Colon (tissue), 2 donors: ENCODE data around the gene IGF2.

Experiments
- FAIRE-seq: peaks from 2 replicates; lab custom pipeline; 2012; peaks lifted over from hg19 to GRCh38; lab: Jason Lieb, UNC
- donor health status: control.
- donor health status: control.

The IGF2 gene

GRCh38 chr11:2103668-2104523 is 35.3 kb downstream of the IGF2 start:
- FAIRE-seq, result no peak

DNA sequence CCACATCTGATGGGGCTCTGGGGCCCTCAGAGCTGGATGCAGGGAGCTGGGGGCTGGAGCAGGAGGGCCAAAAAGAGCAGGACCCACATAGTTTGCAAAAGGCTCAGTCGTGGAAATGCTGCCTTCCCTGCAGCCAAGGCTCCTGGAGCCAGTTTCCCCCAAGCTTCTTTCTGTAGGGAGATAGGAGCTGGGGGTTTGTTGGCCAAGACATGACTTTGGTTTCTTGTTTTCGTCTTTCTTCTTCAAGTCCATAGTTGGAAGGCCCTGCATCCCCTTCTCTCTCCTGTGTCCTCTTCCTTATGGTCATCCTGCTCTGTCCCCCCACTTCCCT is 36.3 kb downstream of the IGF2 start:
- FAIRE-seq, result no peak

DNA sequence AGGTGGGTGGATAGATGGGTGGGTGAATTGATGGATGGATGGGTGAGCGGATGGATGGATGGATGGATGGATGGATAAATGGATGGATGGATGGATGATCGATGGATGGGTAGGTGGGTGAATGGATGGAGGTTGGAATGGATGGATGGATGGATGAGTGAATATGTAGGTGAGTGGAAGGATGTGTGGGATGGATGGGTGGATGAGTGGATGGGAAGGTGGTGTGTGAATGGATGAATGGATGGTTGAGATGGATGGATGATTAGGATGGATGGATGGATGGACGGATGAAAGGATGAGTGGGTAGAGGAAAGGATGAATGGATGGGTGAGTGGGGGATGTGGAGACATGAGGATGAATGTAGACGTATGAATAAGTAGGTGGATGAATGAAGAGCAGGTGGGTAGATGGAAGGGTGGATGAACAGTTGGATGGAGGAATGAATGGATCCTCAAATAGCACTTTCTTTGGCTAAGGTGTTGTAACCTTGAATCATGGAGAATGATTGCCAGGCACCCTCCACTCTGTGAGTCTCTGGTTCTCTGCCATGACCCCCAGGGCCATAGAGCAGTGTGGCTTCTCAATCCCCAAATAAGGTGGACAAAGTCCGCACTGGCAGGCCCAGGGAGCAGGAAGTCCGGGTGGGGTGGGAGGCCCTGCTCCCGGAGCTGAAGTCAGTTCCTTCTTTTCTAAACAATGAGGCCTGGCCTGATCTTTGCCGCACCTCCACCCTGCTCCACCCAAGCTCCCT is 36.9 kb downstream of the IGF2 start:
- no peak for FAIRE-seq

DNA sequence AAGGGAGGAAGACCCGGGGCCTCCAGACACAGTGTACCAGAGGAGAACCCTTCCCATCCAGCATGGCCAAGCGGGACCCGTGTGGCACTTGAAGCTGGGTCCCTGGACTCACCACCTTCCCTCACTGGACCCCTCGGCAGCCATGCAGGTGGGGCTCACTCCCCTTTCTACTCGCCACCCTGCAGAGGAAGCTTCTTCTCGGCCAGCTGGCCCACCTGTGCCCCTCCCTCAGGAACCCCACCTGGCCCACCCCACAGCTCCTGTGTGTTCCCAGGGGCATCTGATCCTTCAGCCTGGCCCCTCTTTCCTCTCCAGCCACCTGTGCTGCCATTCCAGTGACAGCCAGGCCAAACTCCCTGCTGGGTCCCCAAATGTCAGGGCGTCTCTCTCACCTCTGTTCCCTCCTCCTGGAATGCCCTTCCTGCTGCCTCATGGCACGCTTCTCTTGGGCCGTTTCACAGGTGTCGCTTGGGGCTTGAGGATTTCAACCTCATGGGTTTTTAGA is 38.0 kb downstream of the IGF2 start:
- FAIRE-seq, result no peak

DNA sequence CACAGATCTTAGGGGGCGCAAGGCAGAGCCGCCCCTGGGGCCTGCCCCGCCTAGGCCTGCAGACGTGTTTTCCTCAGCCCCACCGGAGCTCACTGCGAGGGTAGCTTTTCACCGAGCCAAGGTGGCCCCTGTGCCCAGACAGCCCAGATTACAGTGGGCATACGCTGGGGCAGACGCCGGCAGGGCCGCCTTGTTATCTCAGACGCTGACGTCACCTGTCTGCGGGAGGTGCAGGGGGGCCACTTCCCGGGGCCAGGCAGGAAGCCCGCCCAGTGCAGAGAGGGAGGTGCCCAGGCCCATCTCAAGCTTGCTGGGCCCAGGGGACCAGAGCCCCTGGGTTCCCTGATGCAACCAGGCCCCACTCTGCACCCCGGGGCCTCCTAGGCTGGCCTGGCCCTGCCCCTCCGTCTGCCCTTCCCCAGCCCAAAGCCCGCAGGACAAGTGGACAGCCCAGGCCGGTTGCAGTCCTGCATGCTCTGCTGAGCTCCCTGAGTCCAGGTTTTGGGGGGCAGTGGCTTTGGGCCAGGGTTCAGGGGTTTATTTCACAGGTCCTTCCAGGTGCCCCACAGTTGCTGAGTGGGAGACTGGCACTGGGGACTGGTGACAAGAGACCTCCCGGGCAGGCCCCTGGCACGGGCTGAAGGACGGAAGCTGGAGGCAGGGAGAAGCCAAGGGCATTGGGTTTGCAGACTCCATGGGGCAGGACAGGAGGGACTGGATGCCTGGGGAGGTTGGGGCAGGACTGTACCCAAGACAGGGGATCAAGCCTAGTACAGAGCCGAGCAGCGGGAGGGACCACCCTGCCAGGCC is 38.6 kb downstream of the IGF2 start:
- FAIRE-seq, result no peak

- no peak for FAIRE-seq
Observed at GRCh38 chr11:2099516-2100349, 39.5 kb downstream of the IGF2 start.

DNA sequence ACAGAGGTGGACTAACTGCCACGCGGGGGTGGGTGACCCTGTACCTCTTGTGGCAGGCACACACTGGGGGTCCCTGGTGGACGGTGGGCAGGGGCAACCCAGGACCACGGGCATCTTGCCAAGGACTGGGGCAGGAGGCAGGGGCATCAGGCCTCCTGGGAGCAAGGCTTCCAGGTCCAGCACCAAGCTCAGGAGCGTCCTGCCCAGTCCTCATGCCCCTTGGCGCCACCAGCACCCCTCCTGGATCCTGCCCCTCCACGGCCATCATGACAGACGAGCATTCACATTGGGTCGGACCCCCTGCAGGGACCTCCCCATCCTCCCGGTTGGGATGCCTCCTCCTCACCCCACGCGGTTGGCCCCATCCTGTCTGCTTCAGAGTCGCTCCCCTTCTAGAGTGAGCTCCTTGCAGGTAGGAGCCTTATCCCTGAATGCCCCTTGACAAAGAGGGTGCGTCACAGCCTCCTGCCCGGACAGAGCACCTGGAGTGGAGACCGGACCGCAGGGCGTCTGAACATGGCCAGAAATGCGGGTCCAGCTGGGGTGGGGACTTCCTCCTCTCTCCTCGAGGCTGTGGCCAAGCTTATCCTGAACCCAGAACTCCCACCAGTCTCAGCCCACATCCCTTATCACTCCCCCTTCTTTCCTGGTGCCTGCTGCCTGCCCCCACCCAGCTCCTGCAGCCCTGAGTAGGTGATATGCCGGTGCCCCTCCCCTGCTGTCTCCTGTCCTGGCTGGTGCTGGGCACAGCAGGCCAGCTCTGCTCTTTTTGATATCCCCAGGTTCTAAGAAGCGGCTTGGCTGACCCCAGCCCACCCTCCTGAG is 40.3 kb downstream of the IGF2 start:
- no peak for FAIRE-seq

- FAIRE-seq, result no peak
Observed at GRCh38 chr11:2097998-2098690, 41.0 kb downstream of the IGF2 start.

- FAIRE-seq, result no peak
Observed at GRCh38 chr11:2097356-2097997, 41.7 kb downstream of the IGF2 start.

GRCh38 chr11:2096919-2097301 is 42.3 kb downstream of the IGF2 start:
- FAIRE-seq, result no peak

DNA sequence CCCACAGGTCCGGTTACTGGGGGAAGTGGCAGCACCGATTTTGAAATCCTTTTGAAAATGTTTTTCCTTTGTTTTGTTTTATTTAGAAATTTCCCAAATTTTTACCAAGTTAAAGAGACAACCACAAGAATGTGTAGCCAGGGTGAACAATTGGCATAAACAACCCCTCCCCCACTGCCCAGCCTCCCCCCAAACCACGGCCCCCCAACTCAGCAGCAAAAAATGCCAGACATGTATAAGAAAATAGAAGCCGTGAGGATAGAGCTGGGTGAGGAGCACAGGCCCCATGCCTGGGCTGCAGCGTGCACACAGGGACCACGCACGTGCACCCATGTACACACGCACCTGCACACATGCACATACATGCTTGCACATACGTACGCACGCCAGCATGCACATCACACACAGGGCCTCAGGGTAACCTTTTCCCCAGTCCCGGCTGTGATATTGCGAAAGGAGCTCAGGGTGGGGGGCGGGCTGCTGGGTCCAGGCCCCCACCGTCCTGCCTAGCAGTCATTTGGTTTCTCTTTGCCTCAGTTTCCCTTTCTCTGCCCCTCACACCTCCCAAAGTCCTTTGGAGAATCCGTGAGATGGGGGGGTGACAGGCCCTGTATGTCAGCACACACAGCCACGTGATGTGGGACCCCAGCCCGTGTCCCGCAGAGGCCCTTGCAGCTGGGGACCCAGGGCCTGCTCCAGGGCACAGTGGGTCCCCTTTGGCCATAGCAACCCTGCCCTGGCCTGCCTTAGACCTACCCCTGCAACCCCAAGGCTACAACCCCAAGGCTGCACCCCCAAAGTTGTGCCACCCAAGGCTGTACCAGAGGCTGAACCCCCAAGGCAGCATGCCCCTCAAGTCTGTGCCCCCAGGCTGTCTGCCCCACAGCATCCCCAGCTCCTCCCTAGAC is 42.9 kb downstream of the IGF2 start:
- no peak for FAIRE-seq

DNA sequence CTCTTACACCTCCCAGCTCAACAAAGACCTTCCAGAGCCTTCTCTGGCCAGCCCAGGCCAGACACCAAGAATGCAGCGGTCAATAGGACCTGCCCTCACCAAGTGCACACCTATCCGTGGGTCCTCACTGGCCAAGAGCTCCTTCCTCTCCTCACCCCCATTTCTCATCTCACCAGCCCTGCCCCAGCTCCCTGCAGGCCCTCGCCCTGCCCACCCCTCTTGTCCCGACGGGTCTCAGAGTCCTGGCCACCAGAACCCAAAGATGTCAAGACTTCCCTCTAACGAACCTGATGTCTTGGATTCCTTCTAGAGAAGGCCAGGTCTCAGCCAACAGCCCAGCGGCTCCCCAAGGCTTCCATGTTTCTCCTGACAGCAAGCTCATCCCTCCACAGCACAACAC is 43.6 kb downstream of the IGF2 start:
- FAIRE-seq, result no peak

DNA sequence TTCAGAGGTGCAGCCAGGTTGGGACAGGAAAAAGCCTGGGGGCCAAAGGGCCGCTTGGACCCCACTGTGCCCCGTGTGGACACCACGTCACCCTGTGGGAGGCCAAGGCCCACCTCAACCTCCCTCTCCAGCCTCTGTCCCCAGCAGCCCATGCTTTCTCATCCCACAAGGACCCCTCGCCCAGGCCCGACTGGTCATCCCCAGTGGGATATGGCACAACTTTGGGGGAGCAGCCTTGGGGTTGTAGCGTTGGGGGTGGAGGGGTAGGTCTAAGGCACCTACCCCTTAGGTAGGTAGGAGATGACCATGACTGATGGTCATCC is 44.0 kb downstream of the IGF2 start:
- FAIRE-seq, result no peak

DNA sequence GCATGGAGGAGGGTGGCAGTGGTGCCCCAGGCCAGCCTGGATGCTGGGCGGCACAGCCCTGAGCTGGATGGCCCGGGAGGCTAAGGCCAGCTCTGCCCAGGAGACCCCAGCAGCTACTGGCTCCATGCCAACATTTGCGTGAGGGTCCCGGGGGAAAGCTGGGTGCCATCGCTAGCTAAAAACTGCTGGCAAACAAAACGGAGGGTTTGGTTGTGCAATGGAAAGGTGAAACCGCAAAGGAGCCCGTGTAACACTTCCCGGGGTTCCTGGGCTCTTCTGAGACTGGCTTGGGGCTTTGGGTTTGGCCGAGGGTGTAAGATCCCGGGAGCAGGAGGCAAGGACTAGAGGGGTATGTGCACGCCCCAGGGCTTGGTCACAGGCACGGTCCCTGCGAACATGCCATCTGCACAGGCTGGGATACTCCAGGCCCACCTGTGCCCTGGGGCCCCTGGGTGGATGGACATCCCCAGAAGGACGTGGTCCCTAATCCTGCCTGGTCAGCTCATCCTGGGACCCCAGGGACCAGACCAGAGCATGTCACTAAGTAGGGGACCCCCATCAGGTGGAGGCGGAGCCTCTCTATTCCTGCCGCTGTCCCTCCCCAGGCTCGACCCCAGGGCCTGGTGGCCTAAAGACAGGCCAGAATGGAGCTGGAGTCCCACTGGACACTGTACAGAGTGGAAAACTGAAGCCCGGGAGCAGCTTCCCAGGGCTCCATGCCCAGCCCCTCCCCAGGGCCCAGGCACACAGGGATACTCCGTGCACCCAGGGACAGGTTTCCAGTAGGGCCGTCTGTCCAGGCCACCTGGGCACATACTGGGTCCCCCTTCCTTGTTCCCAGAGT is 44.6 kb downstream of the IGF2 start:
- no peak for FAIRE-seq

- FAIRE-seq, result no peak
Observed at GRCh38 chr11:2093575-2094353, 45.4 kb downstream of the IGF2 start.

DNA sequence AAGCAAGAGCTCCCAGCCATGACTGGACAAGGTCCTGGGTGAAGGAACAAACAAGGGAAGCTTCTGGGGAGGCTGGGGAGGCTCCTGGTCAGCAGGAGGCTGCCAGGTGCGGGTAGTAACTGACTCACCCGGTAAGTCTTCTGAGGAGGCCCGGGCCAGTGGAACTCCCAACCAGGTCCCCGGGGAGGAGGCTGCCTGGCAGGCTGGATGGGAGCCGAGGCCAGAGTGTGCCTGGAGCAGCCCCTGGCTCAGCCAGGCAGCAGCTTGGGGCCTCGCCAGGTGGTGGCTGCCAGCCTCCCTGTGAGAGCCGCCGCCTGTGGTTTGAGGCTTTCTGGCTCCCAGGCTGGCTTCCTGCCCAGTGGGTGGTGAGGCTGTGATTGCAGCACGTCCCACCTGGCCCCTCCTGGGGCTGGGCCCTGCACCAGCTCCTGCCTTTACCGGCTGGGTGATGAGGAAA is 46.2 kb downstream of the IGF2 start:
- no peak for FAIRE-seq

DNA sequence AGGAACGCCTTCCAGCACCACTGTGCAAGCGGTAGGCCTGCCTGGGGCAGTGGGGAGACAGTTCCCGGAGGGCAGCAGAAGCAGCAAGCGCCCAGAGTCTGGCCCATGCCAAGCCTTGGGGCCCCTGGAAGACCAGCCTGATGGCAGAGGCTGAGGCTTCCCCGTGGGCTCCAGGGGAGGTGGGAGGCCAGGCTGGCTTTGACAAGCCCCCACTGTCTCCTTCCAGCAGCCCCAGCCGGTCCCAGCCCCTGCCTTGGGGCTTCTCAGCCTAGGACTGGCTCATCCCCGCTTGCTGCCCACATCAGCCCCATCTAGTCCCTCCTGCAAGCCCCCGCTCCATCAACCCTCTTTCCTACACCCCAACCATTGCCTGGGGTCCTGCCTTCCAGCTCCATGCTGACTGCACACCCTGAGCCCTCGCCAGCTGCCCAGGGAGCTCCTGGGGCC is 46.7 kb downstream of the IGF2 start:
- no peak for FAIRE-seq
